HG03280 (cell line): ENCODE results near the gene MSX1.

ENCODE experiments used
- ATAC-seq: cut with Tn5 transposase; IDR thresholded peaks from one replicate; pipeline ENCODE4 v1.9.1; 2021; ENCODE audit warnings: mild to moderate bottlenecking, moderate library complexity; ENCODE audit not compliant: unreplicated experiment

Gene MSX1

GRCh38 chr4:4840351-4840750 lies 19.1 kb upstream of the MSX1 start:
- ATAC-seq = no peak

GRCh38 chr4:4841156-4841555 lies 18.3 kb upstream of the MSX1 start:
- no peak for ATAC-seq

- no peak for ATAC-seq
Measured at GRCh38 chr4:4842476-4843441, 16.7 kb upstream of the MSX1 start.

- ATAC-seq = no peak
Measured at GRCh38 chr4:4843635-4844291, 15.7 kb upstream of the MSX1 start.

GRCh38 chr4:4845027-4845426 lies 14.4 kb upstream of the MSX1 start:
- ATAC-seq = no peak

GRCh38 chr4:4847011-4847410 lies 12.5 kb upstream of the MSX1 start:
- no peak for ATAC-seq

GRCh38 chr4:4848540-4848939 lies 10.9 kb upstream of the MSX1 start:
- no peak for ATAC-seq

GRCh38 chr4:4849106-4849505 lies 10.4 kb upstream of the MSX1 start:
- no peak for ATAC-seq

GRCh38 chr4:4849524-4850193 lies 9.8 kb upstream of the MSX1 start:
- no peak for ATAC-seq

- ATAC-seq = no peak
Measured at GRCh38 chr4:4851081-4851480, 8.4 kb upstream of the MSX1 start.

GRCh38 chr4:4851906-4852305 lies 7.6 kb upstream of the MSX1 start:
- ATAC-seq = no peak

- ATAC-seq = no peak
Measured at GRCh38 chr4:4852591-4853362, 6.7 kb upstream of the MSX1 start.

- no peak for ATAC-seq
Measured at GRCh38 chr4:4853371-4853823, 6.1 kb upstream of the MSX1 start.

GRCh38 chr4:4853921-4854648 lies 5.4 kb upstream of the MSX1 start:
- no peak for ATAC-seq

- no peak for ATAC-seq
Measured at GRCh38 chr4:4854649-4855295, 4.7 kb upstream of the MSX1 start.

GRCh38 chr4:4855301-4856070 lies 4.0 kb upstream of the MSX1 start:
- no peak for ATAC-seq

- no peak for ATAC-seq
Measured at GRCh38 chr4:4856071-4857000, 3.1 kb upstream of the MSX1 start.
